Coronary artery (tissue), 2 donors: Measurements from ENCODE around the gene SVOP.

Experiments used
- DNase-seq: peaks from one replicate; pipeline ENCODE4 v3.0.0-alpha.2; 2017; ENCODE audit warnings: low spot score
- H3K27ac ChIP-seq, 2 donors: fragments of 200-600 bp; sonication (generic); one replicate each; pipeline ENCODE4 v1.5.1; 2016 to 2019
- H3K4me3 ChIP-seq: fragments of 200-600 bp; sonication (generic); 2 replicates; pipeline ENCODE4 v1.5.1; 2016; ENCODE audit warnings: mild to moderate bottlenecking, moderate library complexity
- TF ChIP-seq, protein P1 (sequence below): fragments of 200-600 bp; sonication (generic); IDR thresholded peaks from one replicate; pipeline ENCODE4 v1.5.1; 2019; ENCODE audit warnings: antibody characterized with exemption

SVOP gene, protein sequence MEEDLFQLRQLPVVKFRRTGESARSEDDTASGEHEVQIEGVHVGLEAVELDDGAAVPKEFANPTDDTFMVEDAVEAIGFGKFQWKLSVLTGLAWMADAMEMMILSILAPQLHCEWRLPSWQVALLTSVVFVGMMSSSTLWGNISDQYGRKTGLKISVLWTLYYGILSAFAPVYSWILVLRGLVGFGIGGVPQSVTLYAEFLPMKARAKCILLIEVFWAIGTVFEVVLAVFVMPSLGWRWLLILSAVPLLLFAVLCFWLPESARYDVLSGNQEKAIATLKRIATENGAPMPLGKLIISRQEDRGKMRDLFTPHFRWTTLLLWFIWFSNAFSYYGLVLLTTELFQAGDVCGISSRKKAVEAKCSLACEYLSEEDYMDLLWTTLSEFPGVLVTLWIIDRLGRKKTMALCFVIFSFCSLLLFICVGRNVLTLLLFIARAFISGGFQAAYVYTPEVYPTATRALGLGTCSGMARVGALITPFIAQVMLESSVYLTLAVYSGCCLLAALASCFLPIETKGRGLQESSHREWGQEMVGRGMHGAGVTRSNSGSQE

DNA sequence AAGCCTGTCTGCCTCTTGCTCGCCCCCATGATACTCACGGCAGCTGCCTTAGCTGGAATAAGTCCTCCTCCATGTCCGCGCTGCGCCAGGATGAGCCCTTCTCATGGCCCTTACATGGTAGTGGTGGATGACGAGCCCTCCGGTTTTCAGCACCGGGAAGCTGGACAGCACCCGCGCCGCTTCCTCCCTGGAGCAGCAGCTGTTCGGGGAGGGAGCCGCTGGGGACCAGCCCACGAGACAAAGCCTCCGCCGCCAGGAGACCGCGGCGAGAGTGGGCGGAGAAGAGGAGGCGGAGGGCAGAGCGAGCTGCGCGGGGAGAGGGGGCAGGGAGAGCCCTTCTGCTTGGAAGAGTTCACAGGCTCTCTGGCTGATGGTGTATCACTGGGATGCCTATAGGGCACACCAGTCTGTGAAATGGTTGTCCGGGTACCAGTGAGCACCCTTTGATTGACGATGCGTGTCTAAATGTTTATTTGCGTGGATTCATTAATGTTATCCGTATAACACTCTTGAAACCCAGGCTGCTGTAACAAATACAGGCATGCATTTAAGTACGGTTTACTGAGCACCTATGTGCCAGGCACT is at the start of gene SVOP:
SVOP (minus strand) TSS at position 273 of the 585 bp plus-strand sequence; CDS start at position 73, 200 bp downstream.
- Histone ChIP-seq H3K27ac (no peak within 1 kb of the TSS), H3K4me3 (peak within 1 kb of the TSS; percentile 55)
- DNase-seq, result no peak
- TF ChIP-seq, protein P1, sequence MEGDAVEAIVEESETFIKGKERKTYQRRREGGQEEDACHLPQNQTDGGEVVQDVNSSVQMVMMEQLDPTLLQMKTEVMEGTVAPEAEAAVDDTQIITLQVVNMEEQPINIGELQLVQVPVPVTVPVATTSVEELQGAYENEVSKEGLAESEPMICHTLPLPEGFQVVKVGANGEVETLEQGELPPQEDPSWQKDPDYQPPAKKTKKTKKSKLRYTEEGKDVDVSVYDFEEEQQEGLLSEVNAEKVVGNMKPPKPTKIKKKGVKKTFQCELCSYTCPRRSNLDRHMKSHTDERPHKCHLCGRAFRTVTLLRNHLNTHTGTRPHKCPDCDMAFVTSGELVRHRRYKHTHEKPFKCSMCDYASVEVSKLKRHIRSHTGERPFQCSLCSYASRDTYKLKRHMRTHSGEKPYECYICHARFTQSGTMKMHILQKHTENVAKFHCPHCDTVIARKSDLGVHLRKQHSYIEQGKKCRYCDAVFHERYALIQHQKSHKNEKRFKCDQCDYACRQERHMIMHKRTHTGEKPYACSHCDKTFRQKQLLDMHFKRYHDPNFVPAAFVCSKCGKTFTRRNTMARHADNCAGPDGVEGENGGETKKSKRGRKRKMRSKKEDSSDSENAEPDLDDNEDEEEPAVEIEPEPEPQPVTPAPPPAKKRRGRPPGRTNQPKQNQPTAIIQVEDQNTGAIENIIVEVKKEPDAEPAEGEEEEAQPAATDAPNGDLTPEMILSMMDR, result no peak

DNA sequence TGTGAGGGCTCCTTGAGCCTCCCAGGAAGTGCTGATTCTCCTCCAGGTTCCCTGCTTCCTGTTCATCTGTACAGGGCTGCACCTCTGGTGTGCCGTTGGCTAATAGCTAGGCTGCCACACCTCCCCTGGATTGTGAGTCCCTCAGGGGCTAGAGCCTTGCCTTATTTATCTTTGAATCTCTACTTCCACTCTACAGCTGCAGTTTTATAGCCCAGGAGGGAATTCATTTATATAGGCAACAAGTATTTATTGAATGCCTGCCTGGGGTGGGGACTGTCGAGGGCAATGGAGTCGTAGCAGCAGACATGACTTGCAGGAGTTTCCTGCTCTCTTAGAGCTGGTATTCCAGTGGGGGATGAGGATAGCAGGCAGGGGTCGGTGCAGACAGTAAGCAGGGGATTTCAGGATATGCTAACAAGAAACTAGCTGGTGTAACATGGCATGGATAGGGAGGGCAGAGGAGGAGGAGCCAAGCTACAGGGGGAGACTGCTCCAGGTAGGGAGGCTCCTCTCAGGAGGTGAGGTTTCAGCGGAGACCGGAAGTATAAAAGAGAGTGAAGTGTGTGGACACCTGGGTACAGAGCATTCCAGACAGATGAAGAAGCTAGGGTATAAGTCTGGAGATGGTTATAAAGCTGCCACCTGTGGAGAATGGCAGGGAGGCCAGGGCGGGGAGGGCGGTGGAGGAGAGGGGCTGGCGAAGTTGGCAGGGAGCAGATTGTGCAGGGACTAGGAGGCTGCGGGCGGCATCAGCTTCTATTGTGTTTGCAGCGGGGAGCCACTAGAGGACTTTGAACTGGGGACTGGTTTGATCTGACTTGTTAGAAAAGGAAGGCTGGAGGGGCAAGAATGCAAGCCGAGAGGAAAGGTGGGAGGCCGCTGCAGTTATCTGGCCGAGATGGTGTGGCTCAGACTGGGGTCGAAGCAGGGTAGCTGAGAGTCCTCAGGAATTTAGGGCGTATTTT is 48.7 kb upstream of the SVOP start:
- DNase-seq, result no peak
- H3K27ac ChIP-seq, result no peak overlapping the region
- TF ChIP-seq, protein P1, result no peak

DNA sequence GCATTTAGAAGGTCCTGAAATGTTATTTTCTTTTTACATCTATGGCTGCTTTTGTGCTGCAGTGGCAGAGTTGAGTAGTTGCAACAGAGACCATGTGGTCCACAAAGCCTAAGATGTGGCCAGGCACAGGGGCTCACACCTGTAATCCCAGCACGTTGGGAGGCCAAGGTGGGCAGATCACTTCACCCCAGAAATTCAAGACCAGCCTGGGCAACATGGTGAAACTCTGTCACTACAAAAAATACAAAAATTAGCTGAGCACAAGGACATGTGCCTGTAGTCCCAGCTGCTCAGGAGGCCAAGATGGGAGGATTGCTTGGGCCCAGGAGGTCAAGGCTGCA is 45.0 kb upstream of the SVOP start:
- Histone ChIP-seq H3K4me3 (no peak overlapping the region), H3K27ac (no peak overlapping the region)
- no peak for DNase-seq
- TF ChIP-seq, protein P1, result no peak

More for the DNA sequence above, 48.7 kb upstream of the SVOP start:
- no peak overlapping the region for H3K4me3 ChIP-seq

DNA sequence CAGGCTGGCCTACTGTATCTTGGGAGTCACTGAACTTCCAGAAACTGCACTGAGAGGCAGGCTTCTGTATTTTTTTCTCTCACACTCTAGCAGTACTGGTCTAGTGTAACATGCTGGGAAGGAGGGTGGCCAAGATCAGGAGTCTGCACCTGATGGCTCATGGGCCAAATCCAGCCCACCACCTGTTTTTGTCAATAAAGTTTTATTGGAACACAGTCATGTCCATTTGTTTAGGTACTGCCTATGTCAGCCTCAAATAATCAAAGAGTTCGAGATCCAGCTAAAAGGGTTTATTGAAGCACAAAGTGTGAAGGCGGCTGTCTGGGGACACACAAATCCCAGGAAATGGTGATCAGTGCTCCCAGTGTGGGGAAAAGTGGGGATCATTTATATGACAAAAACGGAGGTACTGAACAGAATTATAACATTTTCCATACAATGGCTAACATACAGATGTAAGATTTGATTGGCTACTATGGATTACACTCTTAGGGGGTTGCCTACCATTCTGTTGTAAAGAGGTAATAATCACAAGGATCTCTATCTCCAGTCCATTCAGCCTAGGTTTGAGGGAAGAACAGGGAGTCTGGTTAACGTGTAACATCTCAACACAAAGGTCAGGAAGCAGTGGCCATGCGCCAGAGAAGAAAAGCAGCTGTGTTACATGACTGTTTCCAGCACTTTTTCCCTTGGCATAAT is 44.4 kb upstream of the SVOP start:
- DNase-seq, result no peak
- no peak overlapping the region for H3K27ac ChIP-seq
- H3K4me3 ChIP-seq, result no peak overlapping the region
- TF ChIP-seq, protein P1, result no peak

DNA sequence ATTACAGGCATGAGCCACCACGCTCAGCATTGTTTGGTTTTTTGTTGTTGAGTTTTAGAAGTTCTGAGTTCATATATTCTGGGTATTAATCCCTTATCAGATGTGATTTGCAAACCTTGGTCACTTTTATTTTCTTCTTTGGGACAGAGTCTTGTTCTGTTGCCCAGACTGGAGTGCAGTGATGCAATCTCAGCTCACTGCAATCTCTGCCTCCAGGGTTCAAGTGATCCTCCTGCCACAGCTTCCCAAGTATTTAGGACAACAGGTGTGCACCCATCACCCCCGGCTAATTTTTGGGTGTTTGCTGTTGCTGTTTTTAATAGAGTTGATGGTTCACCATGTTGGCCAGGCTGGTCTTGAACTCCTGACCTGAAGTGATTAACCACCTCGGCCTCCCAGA is 43.3 kb upstream of the SVOP start:
- Histone ChIP-seq H3K27ac (no peak overlapping the region), H3K4me3 (no peak overlapping the region)
- no peak for DNase-seq
- TF ChIP-seq, protein P1, result no peak

DNA sequence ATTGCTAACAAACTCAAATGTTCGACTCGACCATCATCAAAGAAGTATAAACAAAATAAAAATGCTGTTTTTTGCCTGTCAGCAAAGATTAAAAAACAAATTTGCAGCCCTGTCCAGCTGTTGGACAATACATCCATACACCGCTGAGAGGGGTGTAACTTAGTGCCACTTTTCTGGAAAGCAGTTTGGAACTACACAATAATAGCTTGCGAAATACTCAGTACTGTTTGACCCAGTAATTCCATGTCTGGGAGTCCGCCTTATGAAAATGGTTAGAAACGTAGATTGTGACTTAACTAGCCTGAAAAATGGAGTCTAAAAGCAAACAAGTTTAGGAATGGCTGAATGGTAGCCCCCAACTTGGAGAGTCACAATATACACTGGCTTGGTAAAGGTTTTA is 37.9 kb upstream of the SVOP start:
- DNase-seq, result no peak
- TF ChIP-seq, protein P1, result no peak
- Histone ChIP-seq H3K4me3 (no peak overlapping the region), H3K27ac (no peak overlapping the region)
